AML-193 (cell line): Measurements from ENCODE around the gene ADA.

Experiments used
- DNase-seq, 2 experiments: peaks; one replicate each; lab custom pipeline; 2025; lab: John Stamatoyannopoulos, UW

Gene ADA

DNA sequence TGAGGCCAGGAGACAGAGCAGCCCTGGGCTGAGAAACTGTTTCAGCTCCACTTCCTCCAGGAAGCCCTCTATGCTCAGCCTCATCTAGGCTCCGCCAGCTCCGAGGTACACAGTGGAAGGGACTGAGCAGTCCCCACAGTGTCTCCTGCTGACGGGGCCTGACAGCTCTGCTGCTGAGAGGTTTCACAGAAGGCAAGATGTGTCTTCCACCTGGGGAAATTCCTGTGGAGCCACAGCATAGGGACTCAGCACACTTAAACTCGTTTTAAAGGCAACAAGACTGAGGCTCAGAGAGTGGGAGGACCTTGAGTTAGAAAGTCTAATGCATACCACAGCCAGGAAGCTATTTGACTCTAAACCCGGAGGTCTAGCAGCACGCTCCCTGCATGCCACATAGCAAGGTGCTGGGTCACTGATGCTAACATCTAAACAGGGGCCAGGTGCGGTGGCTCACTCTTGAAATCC is 6.8 kb downstream of the ADA start:
- no peak for DNase-seq

GRCh38 chr20:44644230-44644617 is 7.3 kb downstream of the ADA start:
- DNase-seq = no peak

- no peak for DNase-seq
Measured at GRCh38 chr20:44643596-44644229, 7.8 kb downstream of the ADA start.

DNA sequence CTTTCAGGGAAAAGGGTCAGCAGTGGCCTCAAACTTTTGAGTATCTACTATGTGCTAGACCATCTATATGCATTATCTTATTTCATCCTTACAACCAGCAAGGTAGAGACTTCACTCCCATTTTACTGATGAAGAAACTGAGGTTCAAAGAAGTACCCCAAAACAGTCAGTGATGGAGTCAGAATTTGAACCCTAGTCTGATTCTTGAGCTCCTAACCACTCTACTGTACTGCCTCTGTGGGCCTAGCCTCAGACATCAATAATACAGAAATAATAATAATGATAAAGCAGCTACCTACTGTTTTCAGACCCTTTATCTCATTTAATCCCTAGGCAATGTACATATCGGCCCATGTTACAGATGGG is 8.4 kb downstream of the ADA start:
- DNase-seq = no peak

- DNase-seq = peak; percentile 59 to 78
Measured at GRCh38 chr20:44642203-44643153, 9.0 kb downstream of the ADA start.

GRCh38 chr20:44641325-44641724 is 10.2 kb downstream of the ADA start:
- DNase-seq = peak in 1 of 2 experiments; percentile 21

- no peak for DNase-seq
Measured at GRCh38 chr20:44640522-44640921, 11.0 kb downstream of the ADA start.

GRCh38 chr20:44637522-44638372 is 13.8 kb downstream of the ADA start:
- no peak for DNase-seq

GRCh38 chr20:44637042-44637441 is 14.5 kb downstream of the ADA start:
- DNase-seq = no peak

DNA sequence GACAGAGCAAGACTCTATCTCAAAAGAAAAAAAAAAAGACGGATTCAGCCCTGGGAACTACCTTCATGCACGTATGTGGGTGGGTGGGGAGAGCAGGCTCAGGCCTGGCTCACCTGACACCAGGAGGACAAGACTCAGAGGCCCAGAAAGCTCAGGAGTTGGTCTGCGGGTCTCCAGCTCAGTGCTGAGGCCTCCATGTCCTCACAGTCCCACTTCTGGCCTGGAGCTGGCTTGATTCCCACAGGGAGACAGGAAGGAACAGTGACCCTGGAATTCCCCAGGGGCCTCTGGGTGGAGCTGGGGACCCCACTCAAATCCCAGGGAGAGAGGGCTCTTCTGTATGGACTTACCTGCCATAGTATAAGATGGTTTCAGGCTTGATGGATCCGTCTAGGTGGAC is 15.6 kb downstream of the ADA start:
- no peak for DNase-seq

DNA sequence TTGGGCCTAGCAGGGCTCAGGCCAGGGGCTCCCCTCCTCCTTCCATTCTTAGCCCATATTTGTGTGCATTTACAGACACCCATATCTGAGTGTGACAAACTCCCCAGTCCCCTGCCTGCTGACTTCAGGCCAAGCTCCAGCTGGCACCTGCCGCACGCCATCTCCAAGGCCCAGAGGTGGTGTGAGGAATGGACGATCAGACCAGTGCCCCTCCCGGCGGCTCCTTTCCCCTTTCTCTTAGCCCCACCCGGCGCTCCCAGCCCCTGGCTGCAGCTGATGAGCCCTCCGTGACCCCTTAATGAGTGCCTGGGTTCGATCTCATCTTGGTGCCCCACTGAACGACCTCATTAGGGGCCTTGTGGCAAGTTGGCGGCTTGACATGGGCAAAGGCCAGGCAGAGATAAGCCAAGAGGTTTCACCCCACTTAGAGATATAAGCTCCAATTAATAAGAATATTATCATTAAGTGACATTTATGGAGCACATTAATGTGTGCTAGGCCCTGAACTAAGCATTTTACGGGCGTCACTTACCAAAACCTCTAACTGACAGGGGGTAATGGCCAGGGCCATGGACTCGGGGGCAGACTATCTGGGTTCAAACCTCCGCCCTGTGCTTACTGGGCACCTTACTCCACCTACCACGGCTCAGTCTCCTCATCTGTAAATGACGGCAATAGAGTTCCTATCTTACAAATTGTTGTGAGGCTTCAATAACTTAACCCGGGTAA is 17.5 kb downstream of the ADA start:
- no peak for DNase-seq

DNA sequence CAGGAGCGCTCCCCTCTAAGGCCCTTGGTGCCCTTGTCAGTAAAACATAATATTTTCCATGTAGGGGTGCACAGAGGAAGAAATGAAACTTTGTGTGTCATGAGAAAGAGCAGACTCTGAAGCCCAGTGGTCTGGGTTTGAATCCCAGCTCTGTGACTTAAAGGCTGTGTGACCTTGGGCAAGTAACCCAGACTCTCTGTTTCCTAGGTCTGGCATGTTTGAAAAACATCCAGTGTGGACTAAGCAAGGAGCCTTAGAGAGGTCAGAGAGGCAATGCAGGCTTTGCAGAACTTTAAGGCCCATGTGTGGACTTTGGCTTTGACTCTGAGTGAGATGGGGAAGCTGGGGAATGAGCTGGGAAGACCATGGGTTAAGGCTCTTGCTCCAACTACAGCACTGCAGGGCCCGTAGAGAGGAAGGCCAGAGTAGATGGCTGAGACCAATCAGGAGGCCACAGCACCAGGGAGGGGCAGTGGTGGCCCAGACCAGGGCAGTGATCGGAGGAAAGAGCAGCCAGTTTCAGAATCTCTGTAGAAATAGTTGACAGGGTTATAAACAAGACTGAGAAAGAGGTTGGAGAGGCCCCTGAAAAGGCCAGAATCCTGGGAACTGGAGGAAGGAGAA is 18.2 kb downstream of the ADA start:
- no peak for DNase-seq

GRCh38 chr20:44632103-44632752 is 19.3 kb downstream of the ADA start:
- DNase-seq = no peak

- no peak for DNase-seq
Measured at GRCh38 chr20:44630297-44630696, 21.2 kb downstream of the ADA start.

- no peak for DNase-seq
Measured at GRCh38 chr20:44629542-44629941, 22.0 kb downstream of the ADA start.

- DNase-seq = no peak
Measured at GRCh38 chr20:44629017-44629385, 22.5 kb downstream of the ADA start.

GRCh38 chr20:44627364-44628010 is 24.0 kb downstream of the ADA start:
- DNase-seq = no peak

DNA sequence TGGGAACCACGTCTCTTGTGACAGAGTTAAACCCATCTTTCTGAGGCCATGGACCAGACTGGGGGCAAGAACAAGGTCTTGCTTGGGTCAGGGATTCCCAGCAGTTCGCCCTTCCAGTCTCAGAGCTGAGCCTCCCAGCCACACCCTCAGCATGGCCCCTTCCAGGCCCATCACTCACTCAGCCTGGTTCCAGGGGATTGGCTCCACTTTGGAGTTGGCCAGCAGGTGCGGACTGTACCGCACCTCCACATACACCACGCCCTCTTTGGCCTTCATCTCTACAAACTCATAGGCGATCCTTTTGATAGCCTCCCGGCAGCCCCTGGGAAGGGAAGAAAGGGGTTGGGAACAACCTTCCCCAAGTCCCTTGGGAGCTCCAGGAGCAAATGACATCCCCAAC is 25.2 kb downstream of the ADA start:
- DNase-seq = no peak

DNA sequence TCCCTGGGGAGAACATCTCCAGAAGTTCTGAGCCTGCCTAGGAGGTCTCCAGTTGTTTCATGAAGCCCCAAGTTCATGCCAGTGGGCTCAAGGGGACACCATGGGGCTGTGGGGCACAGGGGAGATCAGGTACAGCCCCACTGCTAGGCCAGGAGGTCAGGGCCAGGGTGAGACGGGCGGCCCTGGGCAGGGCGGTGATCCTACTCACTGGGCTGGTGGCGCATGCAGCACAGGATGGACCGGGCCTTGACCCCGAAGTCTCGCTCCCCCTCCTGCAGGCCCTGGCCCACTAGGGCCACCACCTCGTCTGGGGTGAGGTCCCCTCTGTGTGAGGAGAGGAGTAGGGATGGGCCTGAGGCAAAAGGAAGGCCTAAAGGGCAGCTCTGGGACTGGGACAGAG is 26.1 kb downstream of the ADA start:
- no peak for DNase-seq

GRCh38 chr20:44624743-44625271 is 26.7 kb downstream of the ADA start:
- DNase-seq = no peak
